HUES48 (cell line): ENCODE results near the gene MEOX1.
A peak's percentile ranks its signal among the peaks of the same experiment; 100 is the strongest.

Experiments
- H3K27ac ChIP-seq: one replicate; pipeline ENCODE4 v1.7.0; 2013; ENCODE audit warnings: low read depth, low read length, inconsistent platforms
- H3K27me3 ChIP-seq: 2 replicates; pipeline ENCODE4 v1.6.1; 2013; ENCODE audit warnings: mild to moderate bottlenecking, low read length; ENCODE audit not compliant: control insufficient read depth, insufficient read depth
- H3K36me3 ChIP-seq: 2 replicates; pipeline ENCODE4 v1.6.1; 2013; ENCODE audit warnings: low read length; ENCODE audit not compliant: control insufficient read depth, insufficient read depth
- H3K4me1 ChIP-seq: 2 replicates; pipeline ENCODE4 v1.6.1; 2013; ENCODE audit warnings: mild to moderate bottlenecking, low read length; ENCODE audit not compliant: control insufficient read depth, insufficient read depth
- H3K4me3 ChIP-seq: 2 replicates; pipeline ENCODE4 v1.5.1; 2013; ENCODE audit warnings: mild to moderate bottlenecking, low read depth, low read length
- H3K9ac ChIP-seq: 2 replicates; pipeline ENCODE4 v1.6.1; 2013; ENCODE audit warnings: mild to moderate bottlenecking, low read depth, low read length, moderate library complexity
- H3K9me3 ChIP-seq: 2 replicates; pipeline ENCODE4 v1.6.1; 2013; ENCODE audit warnings: low read length; ENCODE audit not compliant: control insufficient read depth, insufficient read depth

Gene MEOX1

GRCh38 chr17:43652124-43652480 is 9.6 kb downstream of the MEOX1 start:
- Histone ChIP-seq H3K4me1 (peaks cover 12% of the 10 kb centered on the region), H3K4me3 (no peak overlapping the region), H3K9me3 (no peaks in the 10 kb centered on the region), H3K9ac (no peak overlapping the region), H3K36me3 (no peaks in the 10 kb centered on the region), H3K27ac (no peak overlapping the region), H3K27me3 (no peaks in the 10 kb centered on the region)

- H3K27me3 ChIP-seq = peaks cover 9% of the 10 kb centered on the region
- H3K9me3 ChIP-seq = no peaks in the 10 kb centered on the region
- H3K27ac ChIP-seq = no peak overlapping the region
- no peaks in the 10 kb centered on the region for H3K36me3 ChIP-seq
- no peaks in the 10 kb centered on the region for H3K4me1 ChIP-seq
- H3K4me3 ChIP-seq = no peak overlapping the region
- no peak overlapping the region for H3K9ac ChIP-seq
Measured at GRCh38 chr17:43650471-43650870, 11.3 kb downstream of the MEOX1 start.

GRCh38 chr17:43648916-43649315 is 12.8 kb downstream of the MEOX1 start:
- H3K9ac ChIP-seq = no peak overlapping the region
- H3K36me3 ChIP-seq = no peaks in the 10 kb centered on the region
- H3K4me1 ChIP-seq = 0 out of 2 replicates have a peak, but pooled peaks cover 3% of the 10 kb centered on the region
- H3K27me3 ChIP-seq = peaks cover 10% of the 10 kb centered on the region
- no peaks in the 10 kb centered on the region for H3K9me3 ChIP-seq
- no peak overlapping the region for H3K4me3 ChIP-seq
- H3K27ac ChIP-seq = no peak overlapping the region

GRCh38 chr17:43645765-43646481 is 15.8 kb downstream of the MEOX1 start:
- no peaks in the 10 kb centered on the region for H3K36me3 ChIP-seq
- no peak overlapping the region for H3K9ac ChIP-seq
- no peaks in the 10 kb centered on the region for H3K9me3 ChIP-seq
- peak overlapping the region; percentile 55 for H3K4me3 ChIP-seq
- 0 out of 2 replicates have a peak, but pooled peaks cover 9% of the 10 kb centered on the region for H3K4me1 ChIP-seq
- H3K27ac ChIP-seq = no peak overlapping the region
- peaks cover 10% of the 10 kb centered on the region for H3K27me3 ChIP-seq

GRCh38 chr17:43645450-43645764 is 16.3 kb downstream of the MEOX1 start:
- Histone ChIP-seq H3K4me3 (peak overlapping the region; percentile 55), H3K36me3 (no peaks in the 10 kb centered on the region), H3K9ac (no peak overlapping the region)

GRCh38 chr17:43644081-43644480 is 17.6 kb downstream of the MEOX1 start:
- Histone ChIP-seq H3K4me3 (no peak overlapping the region), H3K36me3 (no peaks in the 10 kb centered on the region), H3K4me1 (peaks cover 15% of the 10 kb centered on the region; the same call in 1 of the 2 replicates), H3K27me3 (peaks cover 10% of the 10 kb centered on the region), H3K27ac (no peak overlapping the region), H3K9ac (no peak overlapping the region), H3K9me3 (no peaks in the 10 kb centered on the region)

More at GRCh38 chr17:43645450-43645764, 16.3 kb downstream of the MEOX1 start:
- Histone ChIP-seq H3K27me3 (peaks cover 10% of the 10 kb centered on the region), H3K4me1 (peaks cover 13% of the 10 kb centered on the region; the same call in 1 of the 2 replicates), H3K9me3 (no peaks in the 10 kb centered on the region), H3K27ac (no peak overlapping the region)

- H3K27me3 ChIP-seq = peaks cover 8% of the 10 kb centered on the region
- no peaks in the 10 kb centered on the region for H3K36me3 ChIP-seq
- H3K4me1 ChIP-seq = peaks cover 15% of the 10 kb centered on the region; the same call in 1 of the 2 replicates
- H3K9me3 ChIP-seq = no peaks in the 10 kb centered on the region
- H3K27ac ChIP-seq = no peak overlapping the region
- H3K4me3 ChIP-seq = no peak overlapping the region
- no peak overlapping the region for H3K9ac ChIP-seq
Measured at GRCh38 chr17:43641416-43641815, 20.3 kb downstream of the MEOX1 start.

GRCh38 chr17:43640491-43641252 is 21.1 kb downstream of the MEOX1 start:
- peaks cover 15% of the 10 kb centered on the region; the same call in 1 of the 2 replicates for H3K4me1 ChIP-seq
- no peak overlapping the region for H3K9ac ChIP-seq
- peaks cover 3% of the 10 kb centered on the region; the same call in 1 of the 2 replicates for H3K27me3 ChIP-seq
- no peaks in the 10 kb centered on the region for H3K36me3 ChIP-seq
- no peak overlapping the region for H3K27ac ChIP-seq
- H3K4me3 ChIP-seq = no peak overlapping the region
- no peaks in the 10 kb centered on the region for H3K9me3 ChIP-seq

GRCh38 chr17:43637563-43638323 is 24.0 kb downstream of the MEOX1 start:
- H3K27me3 ChIP-seq = no peaks in the 10 kb centered on the region
- no peak overlapping the region; the same call in 1 of the 2 replicates for H3K9ac ChIP-seq
- H3K27ac ChIP-seq = no peak overlapping the region
- no peaks in the 10 kb centered on the region for H3K36me3 ChIP-seq
- H3K4me3 ChIP-seq = no peak overlapping the region
- H3K9me3 ChIP-seq = no peaks in the 10 kb centered on the region
- H3K4me1 ChIP-seq = peaks cover 6% of the 10 kb centered on the region; the same call in 1 of the 2 replicates

- Histone ChIP-seq H3K4me1 (peaks cover 6% of the 10 kb centered on the region; the same call in 1 of the 2 replicates), H3K9ac (no peak overlapping the region), H3K27me3 (no peaks in the 10 kb centered on the region), H3K27ac (no peak overlapping the region), H3K36me3 (no peaks in the 10 kb centered on the region), H3K4me3 (no peak overlapping the region), H3K9me3 (no peaks in the 10 kb centered on the region)
Measured at GRCh38 chr17:43636426-43636825, 25.3 kb downstream of the MEOX1 start.
